Mesenchymal stem cell (in vitro differentiated cells and primary cell): ENCODE measurements around the gene ROPN1L. TPM values are rescaled to one million over a fixed set of nuclear protein-coding genes. Genes with fewer than 3 reads are reported as not detected.
"Not testable (repeated sequence)": the region's sequence is repeated elsewhere in the genome, so short reads cannot be mapped to it uniquely, and the experiment has no call there.

Source experiments
- DNase-seq: peaks from one replicate; pipeline ENCODE4 v3.0.0-alpha.2; 2013
- H2AFZ ChIP-seq: one replicate; pipeline ENCODE4 v1.6.1; 2013; ENCODE audit warnings: low read depth, mild to moderate bottlenecking, control low read depth, inconsistent platforms, low read length, moderate library complexity
- H2AK5ac ChIP-seq: 2 replicates; pipeline ENCODE4 v1.6.1; 2013; ENCODE audit warnings: low read length, moderate library complexity, mild to moderate bottlenecking, inconsistent platforms; ENCODE audit not compliant: severe bottlenecking
- H2BK120ac ChIP-seq: one replicate; pipeline ENCODE4 v1.6.1; 2013; ENCODE audit warnings: low read depth, mild to moderate bottlenecking, inconsistent platforms, low read length, moderate library complexity
- H2BK12ac ChIP-seq, 2 experiments: one replicate each; pipeline ENCODE4 v1.6.1; 2013; ENCODE audit warnings: inconsistent platforms in 2 of 2, low read length in 2 of 2, mild to moderate bottlenecking in 2 of 2, moderate library complexity in 2 of 2, control low read depth in 1 of 2
- H2BK15ac ChIP-seq: one replicate; pipeline ENCODE4 v1.6.1; 2013; ENCODE audit warnings: mild to moderate bottlenecking, low read depth, inconsistent platforms; ENCODE audit not compliant: poor library complexity, severe bottlenecking
- H2BK5ac ChIP-seq: 2 replicates; pipeline ENCODE4 v1.6.1; 2013; ENCODE audit warnings: low read depth, mild to moderate bottlenecking, low read length, control low read depth, inconsistent platforms; ENCODE audit not compliant: poor library complexity, severe bottlenecking
- H3K14ac ChIP-seq, 2 experiments: one replicate each; pipeline ENCODE4 v1.6.1; 2013; ENCODE audit warnings: inconsistent platforms in 2 of 2, low read length in 2 of 2, control low read depth in 1 of 2, mild to moderate bottlenecking in 1 of 2, moderate library complexity in 1 of 2
- H3K18ac ChIP-seq, 2 experiments: one replicate each; pipeline ENCODE4 v1.6.1; 2013; ENCODE audit warnings: inconsistent platforms in 2 of 2, low read length in 2 of 2, control low read depth in 1 of 2, low read depth in 1 of 2, mild to moderate bottlenecking in 1 of 2
- H3K23ac ChIP-seq, 2 experiments: one replicate each; pipeline ENCODE4 v1.6.1; 2013; ENCODE audit warnings: inconsistent platforms in 2 of 2, low read length in 2 of 2, mild to moderate bottlenecking in 2 of 2, moderate library complexity in 2 of 2, control low read depth in 1 of 2
- H3K27ac ChIP-seq: 2 replicates; pipeline ENCODE4 v1.5.1; 2013; ENCODE audit warnings: mild to moderate bottlenecking, moderate library complexity, low read length, control low read depth, inconsistent platforms; ENCODE audit not compliant: poor library complexity, severe bottlenecking
- H3K27me3 ChIP-seq, 2 experiments: 2 replicates each; pipeline versions ENCODE4 v1.6.1 to v1.7.0; 2013; ENCODE audit warnings: low read length in 2 of 2, mild to moderate bottlenecking in 2 of 2, moderate library complexity in 2 of 2, control low read depth in 1 of 2, inconsistent platforms in 1 of 2; ENCODE audit not compliant: control insufficient read depth in 1 of 2, insufficient read depth in 1 of 2
- H3K36me3 ChIP-seq, 2 experiments: 2 replicates each; pipeline versions ENCODE4 v1.6.1 to v1.7.0; 2013; ENCODE audit warnings: low read length in 2 of 2, control low read depth in 1 of 2, inconsistent platforms in 1 of 2, low read depth in 1 of 2, mild to moderate bottlenecking in 1 of 2; ENCODE audit not compliant: insufficient read depth in 2 of 2, control insufficient read depth in 1 of 2
- H3K4ac ChIP-seq, 2 experiments: one replicate each; pipeline ENCODE4 v1.6.1; 2013; ENCODE audit warnings: inconsistent platforms in 2 of 2, low read length in 2 of 2, mild to moderate bottlenecking in 2 of 2, moderate library complexity in 2 of 2, control low read depth in 1 of 2, low read depth in 1 of 2
- H3K4me1 ChIP-seq: 2 replicates; pipeline ENCODE4 v1.6.1; 2013; ENCODE audit warnings: low read depth, low read length, control low read depth; ENCODE audit not compliant: control insufficient read depth, insufficient read depth
- H3K4me2 ChIP-seq: 2 replicates; pipeline ENCODE4 v1.6.1; 2013; ENCODE audit warnings: low read length, mild to moderate bottlenecking, inconsistent platforms; ENCODE audit not compliant: poor library complexity, severe bottlenecking
- H3K4me3 ChIP-seq, 2 experiments: 2 replicates each; pipeline versions ENCODE4 v1.5.1 to v1.7.0; 2013; ENCODE audit warnings: low read length in 2 of 2, mild to moderate bottlenecking in 2 of 2, control low read depth in 1 of 2, low read depth in 1 of 2; ENCODE audit not compliant: insufficient read depth in 1 of 2
- H3K79me1 ChIP-seq: replicated peaks from 2 replicates; pipeline ENCODE4 v1.6.1; 2013; ENCODE audit warnings: mild to moderate bottlenecking, control low read depth, low read length, inconsistent platforms; ENCODE audit not compliant: poor library complexity, severe bottlenecking
- H3K9ac ChIP-seq: 2 replicates; pipeline ENCODE4 v1.7.0; 2013; ENCODE audit warnings: mild to moderate bottlenecking, low read length, moderate library complexity
- H3K9me3 ChIP-seq: 2 replicates; pipeline ENCODE4 v1.7.0; 2013; ENCODE audit warnings: mild to moderate bottlenecking, low read length; ENCODE audit not compliant: control insufficient read depth
- H4K8ac ChIP-seq: one replicate; pipeline ENCODE4 v1.6.1; 2013; ENCODE audit warnings: inconsistent platforms, mild to moderate bottlenecking, low read length, moderate library complexity
- H4K91ac ChIP-seq: one replicate; pipeline ENCODE4 v1.6.1; 2013; ENCODE audit warnings: mild to moderate bottlenecking, low read length, inconsistent platforms
- WGBS: methylation state at CpG from one replicate; pipeline ENCODE4 v1.1.7; 2013; ENCODE audit warnings: mixed read lengths; 5-methylcytosine and 5-hydroxymethylcytosine counted together
- polyA plus RNA-seq, 2 experiments: library from polyadenylated mRNA; stranded (reverse); fragments of 200-250 nt; gene quantifications; one replicate each; pipeline ENCODE4 v1.2.3, GENCODE V29; 2013

The ROPN1L gene
- polyA plus RNA-seq (2013, experiment 1 of 2), result 0.43 TPM
- polyA plus RNA-seq (2013, experiment 2 of 2), result 0.29 TPM

DNA sequence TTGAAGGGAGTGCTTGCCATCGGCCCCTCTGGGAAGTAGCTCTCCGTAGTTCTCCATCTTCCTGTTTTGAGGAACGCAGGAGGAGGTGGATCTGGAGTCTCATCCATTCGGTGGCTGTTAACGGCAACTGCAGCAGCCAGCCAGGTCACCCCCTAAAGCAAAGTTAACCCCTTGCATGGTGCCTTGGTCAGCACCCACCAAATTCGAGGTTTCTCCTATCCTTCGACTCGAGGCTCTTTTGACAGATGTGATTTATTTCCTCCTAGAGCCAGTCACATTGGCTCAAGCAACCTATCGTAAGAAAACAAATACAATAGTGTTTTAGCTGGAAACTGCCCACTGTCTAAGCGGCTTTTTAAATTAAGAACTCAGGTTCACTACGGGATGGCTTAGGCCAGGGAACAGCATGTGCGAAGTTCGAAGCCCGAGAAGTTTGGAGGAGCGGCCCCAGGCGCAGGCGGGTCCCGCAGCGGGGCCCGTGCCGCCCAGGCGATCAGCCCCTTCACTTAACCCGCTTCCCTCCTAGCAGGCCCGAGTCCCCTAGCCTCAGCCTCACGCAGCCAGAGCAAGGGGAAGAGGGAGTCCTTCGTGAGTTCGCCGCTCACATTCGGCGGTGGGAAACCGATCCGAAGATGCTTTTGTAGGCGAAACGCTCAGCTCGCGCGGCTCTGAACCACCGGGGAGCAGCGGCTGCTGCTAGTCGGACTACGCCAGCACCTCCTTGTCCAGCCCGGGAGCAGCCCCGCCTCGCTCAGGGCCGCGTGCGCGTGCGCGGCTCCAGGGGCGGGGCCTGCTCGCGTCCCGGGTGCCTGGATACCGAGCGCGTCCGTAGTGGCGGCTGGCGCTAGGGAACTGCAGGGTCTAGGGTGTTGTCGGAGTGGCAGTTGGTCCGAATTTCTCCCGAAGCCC lies at the start of gene ROPN1L:
Gene ROPN1L, plus strand, starts transcription at position 797 of the 909 bp plus-strand sequence. CDS start 289 bp downstream, outside the sequence.
- H3K27me3 ChIP-seq, result no peaks in the 10 kb centered on the region
- WGBS, result 4% methylated on average over 50 of the region's 63 CpGs

GRCh38 chr5:10392567-10393328 lies 48.9 kb upstream of the ROPN1L start:
- H3K23ac ChIP-seq, H2BK15ac ChIP-seq, H3K9me3 ChIP-seq, H2BK120ac ChIP-seq, H3K27me3 ChIP-seq, H2BK12ac ChIP-seq, H3K4ac ChIP-seq, H2AK5ac ChIP-seq, H3K4me1 ChIP-seq, H3K14ac ChIP-seq, DNase-seq, H4K8ac ChIP-seq, H4K91ac ChIP-seq, H3K4me2 ChIP-seq, H3K4me3 ChIP-seq, H3K27ac ChIP-seq, H3K18ac ChIP-seq, H2AFZ ChIP-seq, H2BK5ac ChIP-seq: not testable (repeated sequence)
- 94% methylated on average over 6 of the region's 6 CpGs for WGBS
- Histone ChIP-seq H3K79me1 (peaks cover 29% of the 10 kb centered on the region), H3K9ac (peak overlapping the region; percentile 35), H3K36me3 (peaks cover 27 to 83% of the 10 kb centered on the region in 2 experiments)

More for the DNA sequence above, at the start of gene ROPN1L:
- H3K18ac ChIP-seq, result peak within 1 kb of the TSS; percentile 77 to 99
- peaks cover 3 to 31% of the 10 kb centered on the region in 2 experiments for H3K36me3 ChIP-seq
- peak within 1 kb of the TSS in 1 of 2 experiments; percentile 63 for H2BK12ac ChIP-seq
- H3K14ac ChIP-seq, result peak within 1 kb of the TSS in 1 of 2 experiments; percentile 98
- H2AK5ac ChIP-seq, result no peak within 1 kb of the TSS
- H3K79me1 ChIP-seq, result peaks cover 1% of the 10 kb centered on the region
- no peaks in the 10 kb centered on the region for H3K9me3 ChIP-seq
- H4K91ac ChIP-seq, result peak within 1 kb of the TSS; percentile 94
- peak within 1 kb of the TSS in 1 of 2 experiments; percentile 89 for H3K23ac ChIP-seq
- peak within 1 kb of the TSS; percentile 97 for H2AFZ ChIP-seq
- H3K4me2 ChIP-seq, result peak within 1 kb of the TSS; percentile 93
- H4K8ac ChIP-seq, result peak within 1 kb of the TSS; percentile 84
- DNase-seq, result peak; percentile 87
- H3K4me1 ChIP-seq, result peaks cover 10% of the 10 kb centered on the region
- H3K4ac ChIP-seq, result peak within 1 kb of the TSS in 1 of 2 experiments; percentile 97
- no peak within 1 kb of the TSS for H2BK15ac ChIP-seq
- H3K4me3 ChIP-seq, result peak within 1 kb of the TSS; percentile 74 to 89
- no peak within 1 kb of the TSS for H2BK5ac ChIP-seq
- H3K9ac ChIP-seq, result peak within 1 kb of the TSS; percentile 90
- no peak within 1 kb of the TSS for H2BK120ac ChIP-seq
- H3K27ac ChIP-seq, result peak within 1 kb of the TSS; percentile 80

DNA sequence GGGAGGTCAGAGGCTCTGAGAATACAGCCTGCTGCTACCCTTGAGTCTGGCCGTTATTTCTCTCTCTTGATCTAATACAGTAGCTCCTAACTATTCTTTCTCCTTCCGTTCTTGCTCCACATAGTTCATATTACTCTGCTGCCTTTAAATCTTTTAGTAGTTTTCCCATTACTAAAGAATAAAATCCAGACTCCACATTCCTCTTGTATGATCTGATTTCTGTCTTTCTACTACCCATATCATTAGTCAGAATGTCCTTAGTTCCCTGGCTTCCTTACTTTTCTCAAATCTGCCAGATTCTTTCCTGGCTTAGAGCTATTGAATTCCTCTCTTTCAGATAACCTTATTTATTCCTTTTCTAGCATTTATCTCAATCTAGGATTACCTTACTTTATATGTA lies 48.2 kb upstream of the ROPN1L start:
- no peak overlapping the region for H3K4ac ChIP-seq
- peaks cover 27 to 84% of the 10 kb centered on the region in 2 experiments for H3K36me3 ChIP-seq
- peak overlapping the region; percentile 35 for H3K9ac ChIP-seq
- no peak overlapping the region for H3K18ac ChIP-seq
- H2BK120ac ChIP-seq, result no peak overlapping the region
- H3K9me3 ChIP-seq, result no peaks in the 10 kb centered on the region
- DNase-seq, result no peak
- no peak overlapping the region for H3K27ac ChIP-seq
- no peak overlapping the region for H3K14ac ChIP-seq
- 99% methylated on average over 2 of the region's 2 CpGs for WGBS
- no peak overlapping the region for H4K91ac ChIP-seq
- no peak overlapping the region for H2BK15ac ChIP-seq
- H4K8ac ChIP-seq, result no peak overlapping the region
- H3K4me1 ChIP-seq, result no peaks in the 10 kb centered on the region
- H3K27me3 ChIP-seq, result no peaks in the 10 kb centered on the region
- H2BK5ac ChIP-seq, result no peak overlapping the region
- H2BK12ac ChIP-seq, result no peak overlapping the region
- H3K79me1 ChIP-seq, result peaks cover 26% of the 10 kb centered on the region
- H2AFZ ChIP-seq, result no peak overlapping the region
- H3K4me2 ChIP-seq, result no peak overlapping the region
- H3K4me3 ChIP-seq, result no peak overlapping the region
- no peak overlapping the region for H3K23ac ChIP-seq
- no peak overlapping the region for H2AK5ac ChIP-seq

- Histone ChIP-seq H3K36me3 (peaks cover 17 to 83% of the 10 kb centered on the region in 2 experiments), H3K4me3 (no peak overlapping the region), H3K14ac (no peak overlapping the region), H3K23ac (no peak overlapping the region), H2BK15ac (no peak overlapping the region), H2AFZ (no peak overlapping the region), H2BK12ac (no peak overlapping the region), H3K27me3 (no peaks in the 10 kb centered on the region), H3K9me3 (no peaks in the 10 kb centered on the region), H3K9ac (no peak overlapping the region), H3K4ac (no peak overlapping the region), H3K79me1 (peaks cover 21% of the 10 kb centered on the region), H4K8ac (no peak overlapping the region), H4K91ac (no peak overlapping the region), H3K4me1 (no peaks in the 10 kb centered on the region), H3K27ac (no peak overlapping the region), H2AK5ac (no peak overlapping the region), H3K4me2 (no peak overlapping the region), H2BK120ac (no peak overlapping the region), H2BK5ac (no peak overlapping the region), H3K18ac (no peak overlapping the region)
- DNase-seq, result no peak
- 81% methylated on average over 5 of the region's 5 CpGs for WGBS
Measured at GRCh38 chr5:10396552-10396951, 45.1 kb upstream of the ROPN1L start.
